HG03520 (cell line): ENCODE data around the gene RENBP.

Source experiments
- ATAC-seq: cut with Tn5 transposase; IDR thresholded peaks from one replicate; pipeline ENCODE4 v1.9.1; 2021; ENCODE audit warnings: mild to moderate bottlenecking, moderate library complexity; ENCODE audit not compliant: unreplicated experiment

RENBP gene

GRCh38 chrX:153901753-153902140 lies 42.7 kb downstream of the RENBP start:
- no peak for ATAC-seq

GRCh38 chrX:153900831-153901752 lies 43.4 kb downstream of the RENBP start:
- peak; percentile 70 for ATAC-seq

- no peak for ATAC-seq
Observed at GRCh38 chrX:153897899-153898298, 46.5 kb downstream of the RENBP start.

GRCh38 chrX:153889123-153889522 lies 55.3 kb downstream of the RENBP start:
- no peak for ATAC-seq

GRCh38 chrX:153888344-153888743 lies 56.1 kb downstream of the RENBP start:
- no peak for ATAC-seq

- no peak for ATAC-seq
Observed at GRCh38 chrX:153887385-153887784, 57.1 kb downstream of the RENBP start.

GRCh38 chrX:153886915-153887314 lies 57.5 kb downstream of the RENBP start:
- no peak for ATAC-seq

- no peak for ATAC-seq
Observed at GRCh38 chrX:153885968-153886903, 58.2 kb downstream of the RENBP start, which contains the start of gene L1CAM. Gene L1CAM, minus strand, starts transcription at chrX:153886173. Its CDS starts 10,337 bp downstream, at chrX:153875836.
